ENCODE results near the gene CHAF1A.

GRCh38 chr19:4471403-4472173 is 69.1 kb downstream of the CHAF1A start:
- TF ChIP-seq CTCF (conservative IDR thresholded peaks at IDR 0.05) (no peak), EZH2 (IDR thresholded peaks at IDR 0.05; ENCODE audit: low read depth) (no peak)

All from PC-9 (cell line).